HG02588 (cell line): ENCODE results near the gene USP43.
"Not testable (repeated sequence)": the region's sequence is repeated elsewhere in the genome, so short reads cannot be mapped to it uniquely, and the experiment has no call there.

ENCODE experiments used
- ATAC-seq: cut with Tn5 transposase; IDR thresholded peaks from one replicate; pipeline ENCODE4 v1.9.1; 2021; ENCODE audit warnings: mild to moderate bottlenecking, moderate library complexity; ENCODE audit not compliant: unreplicated experiment

The USP43 gene, protein sequence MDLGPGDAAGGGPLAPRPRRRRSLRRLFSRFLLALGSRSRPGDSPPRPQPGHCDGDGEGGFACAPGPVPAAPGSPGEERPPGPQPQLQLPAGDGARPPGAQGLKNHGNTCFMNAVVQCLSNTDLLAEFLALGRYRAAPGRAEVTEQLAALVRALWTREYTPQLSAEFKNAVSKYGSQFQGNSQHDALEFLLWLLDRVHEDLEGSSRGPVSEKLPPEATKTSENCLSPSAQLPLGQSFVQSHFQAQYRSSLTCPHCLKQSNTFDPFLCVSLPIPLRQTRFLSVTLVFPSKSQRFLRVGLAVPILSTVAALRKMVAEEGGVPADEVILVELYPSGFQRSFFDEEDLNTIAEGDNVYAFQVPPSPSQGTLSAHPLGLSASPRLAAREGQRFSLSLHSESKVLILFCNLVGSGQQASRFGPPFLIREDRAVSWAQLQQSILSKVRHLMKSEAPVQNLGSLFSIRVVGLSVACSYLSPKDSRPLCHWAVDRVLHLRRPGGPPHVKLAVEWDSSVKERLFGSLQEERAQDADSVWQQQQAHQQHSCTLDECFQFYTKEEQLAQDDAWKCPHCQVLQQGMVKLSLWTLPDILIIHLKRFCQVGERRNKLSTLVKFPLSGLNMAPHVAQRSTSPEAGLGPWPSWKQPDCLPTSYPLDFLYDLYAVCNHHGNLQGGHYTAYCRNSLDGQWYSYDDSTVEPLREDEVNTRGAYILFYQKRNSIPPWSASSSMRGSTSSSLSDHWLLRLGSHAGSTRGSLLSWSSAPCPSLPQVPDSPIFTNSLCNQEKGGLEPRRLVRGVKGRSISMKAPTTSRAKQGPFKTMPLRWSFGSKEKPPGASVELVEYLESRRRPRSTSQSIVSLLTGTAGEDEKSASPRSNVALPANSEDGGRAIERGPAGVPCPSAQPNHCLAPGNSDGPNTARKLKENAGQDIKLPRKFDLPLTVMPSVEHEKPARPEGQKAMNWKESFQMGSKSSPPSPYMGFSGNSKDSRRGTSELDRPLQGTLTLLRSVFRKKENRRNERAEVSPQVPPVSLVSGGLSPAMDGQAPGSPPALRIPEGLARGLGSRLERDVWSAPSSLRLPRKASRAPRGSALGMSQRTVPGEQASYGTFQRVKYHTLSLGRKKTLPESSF

GRCh38 chr17:9644910-9645751 lies at the start of gene USP43:
USP43 (plus strand) TSS chr17:9645517; CDS start chr17:9645633, 116 bp downstream.
- ATAC-seq = no peak

DNA sequence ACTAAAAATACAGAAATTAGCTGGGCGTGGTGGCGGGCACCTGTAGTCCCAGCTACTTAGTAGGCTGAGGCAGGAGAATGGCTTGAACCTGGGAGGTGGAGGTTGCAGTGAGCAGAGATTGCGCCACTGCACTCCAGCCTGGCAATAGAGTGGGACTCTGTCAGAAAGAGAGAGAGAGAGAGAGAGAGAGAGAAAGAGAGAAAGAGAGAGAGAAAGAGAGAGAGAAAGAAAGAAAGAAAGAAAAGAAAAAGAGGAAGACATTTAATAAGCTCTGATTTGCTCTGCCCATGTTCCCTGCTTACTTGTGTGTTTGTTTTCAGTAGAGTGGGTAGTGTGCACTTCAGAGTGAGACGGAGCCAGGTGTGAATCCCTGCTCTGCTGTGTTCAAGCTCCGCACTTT lies 47.7 kb upstream of the USP43 start:
- ATAC-seq = not testable (repeated sequence)

- no peak for ATAC-seq
Measured at GRCh38 chr17:9598661-9599060, 46.7 kb upstream of the USP43 start.

GRCh38 chr17:9604583-9604982 lies 40.7 kb upstream of the USP43 start:
- ATAC-seq = not testable (repeated sequence)

GRCh38 chr17:9606453-9606852 lies 38.9 kb upstream of the USP43 start:
- ATAC-seq = no peak

GRCh38 chr17:9607058-9607457 lies 38.3 kb upstream of the USP43 start:
- not testable (repeated sequence) for ATAC-seq

DNA sequence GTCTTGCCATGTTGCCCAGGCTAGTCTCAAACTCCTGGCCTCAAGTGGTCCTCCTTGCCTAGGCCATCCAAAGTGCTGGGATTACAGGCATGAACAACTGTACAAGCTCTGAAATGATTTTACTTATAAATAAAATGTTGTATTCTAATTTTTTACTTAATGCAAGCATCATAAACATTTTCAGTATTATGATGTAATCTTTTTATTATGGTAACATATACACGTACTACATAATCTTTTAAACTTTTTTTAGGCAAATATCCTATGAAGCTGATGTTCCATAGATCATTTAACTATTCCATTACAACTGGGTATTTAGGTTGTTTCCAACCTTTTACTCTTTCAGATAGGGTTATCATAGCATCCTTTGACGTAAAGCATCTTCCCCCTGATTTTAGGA lies 33.8 kb upstream of the USP43 start:
- ATAC-seq = no peak

GRCh38 chr17:9612006-9612405 lies 33.3 kb upstream of the USP43 start:
- no peak for ATAC-seq

DNA sequence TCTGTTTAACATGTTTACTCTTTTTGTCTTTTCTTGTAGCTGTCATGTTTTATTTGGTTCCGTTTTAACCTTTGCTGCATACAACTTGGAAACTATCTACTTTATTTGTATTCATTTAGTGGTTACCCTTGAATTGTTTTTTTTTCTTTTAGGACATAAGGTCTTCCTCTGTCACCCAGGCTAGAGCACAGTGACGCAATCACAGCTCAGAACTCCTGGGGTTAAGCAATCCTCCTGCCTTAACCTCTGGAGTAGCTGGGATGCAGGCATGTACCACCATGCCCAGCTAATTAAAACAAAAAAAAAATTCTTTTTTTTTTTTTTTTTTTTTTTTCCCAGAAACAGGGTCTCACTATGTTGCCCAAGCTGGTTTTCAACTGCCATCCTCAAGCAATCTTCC lies 29.8 kb upstream of the USP43 start:
- no peak for ATAC-seq

GRCh38 chr17:9622961-9623360 lies 22.4 kb upstream of the USP43 start:
- ATAC-seq = no peak

- ATAC-seq = no peak
Measured at GRCh38 chr17:9628509-9628908, 16.8 kb upstream of the USP43 start.

DNA sequence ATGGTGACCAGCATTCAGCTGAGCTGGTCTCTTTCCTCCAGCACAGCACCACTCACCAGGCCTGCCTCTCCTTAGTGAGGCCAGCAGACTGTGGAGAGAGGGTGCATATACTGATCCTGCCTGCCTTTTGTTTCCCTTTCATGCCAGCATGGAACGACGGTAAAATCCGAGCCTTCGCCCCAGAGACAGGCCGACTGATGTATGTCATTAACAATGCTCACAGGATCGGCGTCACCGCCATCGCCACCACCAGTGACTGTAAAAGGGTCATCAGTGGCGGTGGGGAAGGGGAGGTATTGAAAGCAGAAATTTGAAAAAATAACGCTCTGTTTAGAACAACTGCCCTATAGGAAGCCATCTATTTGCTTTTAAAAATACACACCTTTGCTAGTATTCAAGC lies 12.6 kb upstream of the USP43 start:
- ATAC-seq = no peak

DNA sequence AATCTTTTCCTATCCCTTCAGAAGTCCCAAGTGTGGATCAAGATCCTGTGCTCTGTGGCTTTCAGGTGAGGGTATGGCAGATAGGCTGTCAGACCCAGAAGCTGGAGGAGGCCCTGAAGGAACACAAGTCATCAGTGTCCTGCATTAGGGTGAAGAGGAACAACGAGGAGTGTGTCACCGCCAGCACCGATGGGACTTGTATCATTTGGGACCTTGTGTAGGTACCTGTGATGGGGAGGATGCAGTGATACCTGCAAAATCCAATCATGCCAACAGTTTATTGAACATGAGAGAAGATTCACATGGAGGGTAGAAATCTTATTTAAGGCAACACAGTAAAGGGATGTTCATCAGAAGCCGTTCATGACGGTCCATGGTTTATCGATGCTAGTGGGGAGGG lies 10.0 kb upstream of the USP43 start:
- ATAC-seq = no peak

- no peak for ATAC-seq
Measured at GRCh38 chr17:9636501-9636900, 8.8 kb upstream of the USP43 start.

- ATAC-seq = not testable (repeated sequence)
Measured at GRCh38 chr17:9640388-9640787, 4.9 kb upstream of the USP43 start.

- ATAC-seq = no peak
Measured at GRCh38 chr17:9643611-9644010, 1.7 kb upstream of the USP43 start.

DNA sequence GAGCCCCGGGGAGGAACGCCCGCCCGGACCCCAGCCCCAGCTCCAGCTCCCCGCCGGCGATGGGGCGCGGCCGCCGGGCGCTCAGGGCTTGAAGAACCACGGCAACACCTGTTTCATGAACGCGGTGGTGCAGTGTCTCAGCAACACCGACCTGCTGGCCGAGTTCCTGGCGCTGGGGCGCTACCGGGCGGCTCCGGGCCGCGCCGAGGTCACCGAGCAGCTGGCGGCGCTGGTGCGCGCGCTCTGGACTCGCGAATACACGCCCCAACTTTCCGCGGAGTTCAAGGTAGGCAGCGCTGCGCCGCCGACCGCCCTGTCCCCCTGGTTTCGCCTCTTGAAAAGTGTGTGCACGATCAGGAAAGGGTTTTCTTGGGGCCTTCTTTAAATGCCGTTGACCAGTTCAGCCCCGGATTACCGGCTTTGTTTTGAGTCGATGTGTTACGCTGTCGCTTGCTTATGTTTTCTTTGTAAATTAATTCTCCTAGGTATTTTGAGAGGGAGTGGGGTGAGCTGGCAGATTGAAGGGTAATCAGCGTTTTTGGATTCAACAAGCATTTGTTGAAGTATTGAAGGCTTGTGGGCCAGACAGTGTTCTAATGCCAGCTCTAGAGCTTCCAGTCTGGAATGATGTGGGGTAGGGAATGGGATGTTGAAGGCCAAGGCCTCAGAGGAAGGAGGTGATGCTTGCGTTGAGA lies 681 bp downstream of the USP43 start:
- no peak for ATAC-seq

DNA sequence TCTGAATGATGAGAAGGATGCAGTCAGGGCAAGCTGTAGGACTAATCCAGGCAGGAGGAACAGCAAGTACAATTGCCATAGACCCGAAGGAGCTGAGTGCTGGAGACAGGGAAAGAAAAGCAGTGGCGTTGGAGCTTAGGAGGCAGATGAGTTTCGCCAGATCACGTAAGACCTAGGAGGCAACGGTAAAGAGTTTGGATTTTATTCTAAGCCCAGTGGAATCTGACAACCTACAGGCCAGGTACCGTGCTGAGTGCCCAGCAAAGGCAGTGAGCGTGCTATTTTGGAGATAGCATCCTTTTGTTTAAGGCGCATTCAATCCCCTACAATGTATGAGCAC lies 1.2 kb downstream of the USP43 start:
- no peak for ATAC-seq

GRCh38 chr17:9647014-9647413 lies 1.7 kb downstream of the USP43 start:
- no peak for ATAC-seq

- ATAC-seq = no peak
Measured at GRCh38 chr17:9648521-9649110, 3.3 kb downstream of the USP43 start.
